ENCODE data around the gene GTF2A1.
"Not testable (repeated sequence)": the region's sequence is repeated elsewhere in the genome, so short reads cannot be mapped to it uniquely, and the experiment has no call there.

The GTF2A1 gene

DNA sequence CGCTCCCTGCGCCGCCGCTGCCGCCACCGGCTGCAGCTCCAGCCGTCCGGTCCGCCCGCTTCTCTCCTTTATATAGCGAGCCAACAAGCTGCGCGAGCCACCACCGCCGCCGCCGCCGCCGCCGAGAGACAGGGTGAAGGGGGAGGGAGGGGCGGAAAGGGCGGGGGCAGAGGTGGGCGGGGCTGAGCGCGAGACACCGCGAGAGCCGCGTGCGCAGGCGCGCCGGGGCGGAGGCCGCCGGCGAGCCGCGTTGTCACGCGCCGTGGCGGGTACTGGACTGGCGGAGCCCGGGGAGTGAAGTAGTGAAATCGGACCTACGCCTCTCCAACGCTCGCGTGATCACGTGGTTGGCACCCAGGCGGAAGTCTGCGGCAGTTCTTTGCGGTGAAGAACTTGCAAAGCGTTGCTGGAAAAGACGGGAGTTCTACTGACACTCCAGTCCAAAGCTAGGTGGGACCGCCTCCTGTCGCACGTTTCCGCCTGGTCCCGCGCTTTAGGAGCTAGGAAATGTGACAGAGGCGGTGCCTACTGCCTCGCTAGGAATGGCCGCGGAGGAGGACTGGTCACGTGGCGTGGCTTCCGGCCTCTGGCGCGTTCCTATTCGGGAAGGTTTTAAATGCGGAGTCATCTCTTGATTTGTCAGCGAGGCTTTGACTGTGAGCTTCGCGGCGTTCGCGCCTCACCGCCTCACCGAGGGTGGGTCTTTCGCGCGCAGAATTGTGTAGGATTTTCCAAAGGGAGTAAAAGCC, at the start of gene GTF2A1:
TSS of gene GTF2A1 (minus strand) at position 130 of the 749 bp plus-strand sequence. CDS start 441 bp downstream, outside the sequence.
- FAIRE-seq: peak; percentile 96
- peak; percentile 69 for DNase-seq (ENCODE audit: insufficient read length, low spot score)

DNA sequence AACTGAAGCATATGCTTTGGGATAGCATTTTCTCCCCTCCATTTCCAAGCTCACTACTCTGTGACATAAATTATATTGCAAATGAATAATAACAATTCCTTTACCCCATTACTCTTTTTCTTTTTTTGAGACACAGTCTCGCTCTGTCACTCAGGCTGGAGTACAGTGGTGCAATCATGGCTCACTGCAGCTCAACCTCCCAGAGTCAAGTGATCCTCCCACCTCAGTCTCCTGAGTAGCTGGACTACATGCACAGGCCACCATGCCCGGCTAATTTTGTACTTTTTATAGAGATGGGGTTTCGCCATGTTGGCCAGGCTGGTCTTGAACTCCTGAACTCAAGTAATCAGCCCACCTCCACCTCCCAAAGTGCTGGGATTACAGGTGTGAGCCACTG, 49.2 kb upstream of the GTF2A1 start:
- FAIRE-seq: no peak
- DNase-seq (ENCODE audit: insufficient read length, low spot score): no peak

DNA sequence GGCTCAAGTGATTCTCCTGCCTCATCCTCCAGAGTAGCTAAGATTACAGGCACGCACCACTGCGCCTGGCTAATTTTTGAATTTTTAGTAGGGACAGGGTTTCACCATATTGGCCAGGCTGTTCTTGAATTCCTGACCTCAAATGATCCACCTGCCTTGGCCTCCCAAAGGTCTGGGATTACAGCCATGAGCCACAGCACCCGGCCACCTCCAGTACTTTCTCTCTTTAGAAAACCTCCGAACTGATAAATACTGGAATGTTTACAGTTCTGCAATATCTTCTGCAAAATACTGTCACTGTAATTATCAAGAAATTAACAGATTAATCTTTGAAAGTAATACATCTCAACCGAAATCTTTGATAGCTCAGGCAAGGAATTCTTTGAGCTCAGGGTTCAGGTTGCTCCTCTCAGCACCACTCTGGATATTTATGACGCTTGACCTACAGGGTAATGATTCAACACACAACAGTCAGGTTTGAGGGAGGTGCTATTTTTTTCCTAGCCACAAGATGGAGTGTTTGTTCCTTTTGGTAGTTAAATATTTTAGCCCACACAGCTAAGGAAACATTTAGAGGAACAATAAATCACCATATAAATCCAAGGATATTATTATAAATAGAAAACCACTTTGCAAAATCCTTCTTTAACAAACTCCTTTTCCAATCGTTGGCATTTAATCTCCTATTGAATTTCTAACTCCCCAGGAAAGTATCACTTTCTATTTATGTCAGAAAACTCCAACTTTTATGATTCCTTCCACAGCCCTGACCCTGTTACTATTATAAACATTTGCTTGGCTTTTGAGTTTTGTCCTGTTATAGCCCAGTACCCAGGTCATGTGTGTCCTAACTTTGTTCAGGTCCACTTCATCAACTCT, 48.6 kb upstream of the GTF2A1 start:
- peak; percentile 73 for FAIRE-seq
- peak; percentile 40 for DNase-seq (ENCODE audit: insufficient read length, low spot score)

DNA sequence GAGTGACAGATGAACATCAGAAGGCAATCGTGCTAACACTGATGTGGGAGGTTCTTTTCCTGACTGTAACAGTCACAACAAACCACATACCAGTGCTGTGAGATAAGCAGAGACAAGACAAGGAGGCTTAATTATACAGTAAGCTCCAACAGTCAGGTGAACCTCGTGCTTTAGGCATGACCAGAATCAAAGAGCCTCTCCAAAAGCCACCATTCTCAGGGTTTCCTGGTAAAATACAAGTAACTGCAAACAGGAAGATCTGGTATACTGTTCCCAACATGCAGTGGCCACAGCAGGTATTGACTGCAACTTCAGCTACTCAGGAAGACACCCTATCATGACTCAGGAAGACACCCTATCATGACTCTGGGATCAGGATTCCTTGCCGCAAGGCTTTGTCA, 47.3 kb upstream of the GTF2A1 start:
- FAIRE-seq (no peak), DNase-seq (ENCODE audit: insufficient read length, low spot score) (no peak)

DNA sequence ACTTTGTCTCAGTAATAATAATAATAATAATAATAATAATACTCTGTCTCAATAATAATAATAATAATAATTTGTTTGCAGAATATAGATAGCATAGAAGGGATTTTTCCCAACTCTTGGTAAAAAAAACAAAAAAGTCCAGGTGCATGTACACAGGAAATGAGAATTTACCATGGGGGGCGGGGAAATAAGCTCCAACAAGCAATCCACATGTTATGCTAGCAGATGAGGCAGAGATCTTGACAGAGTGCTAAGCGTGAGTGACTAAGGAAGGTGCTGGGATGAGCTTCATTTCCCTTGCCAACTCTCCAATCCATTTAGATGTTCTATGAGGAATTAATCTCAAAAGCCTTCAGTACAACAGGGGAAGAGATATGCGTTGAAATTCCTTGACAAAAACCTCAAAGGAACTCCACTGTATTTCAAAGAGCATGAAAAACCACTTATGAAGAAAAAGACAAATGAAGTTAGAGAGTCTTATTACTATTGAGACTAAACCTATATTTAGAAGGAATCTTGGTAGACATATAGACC, 44.9 kb upstream of the GTF2A1 start:
- FAIRE-seq (no peak), DNase-seq (ENCODE audit: insufficient read length, low spot score) (no peak)

DNA sequence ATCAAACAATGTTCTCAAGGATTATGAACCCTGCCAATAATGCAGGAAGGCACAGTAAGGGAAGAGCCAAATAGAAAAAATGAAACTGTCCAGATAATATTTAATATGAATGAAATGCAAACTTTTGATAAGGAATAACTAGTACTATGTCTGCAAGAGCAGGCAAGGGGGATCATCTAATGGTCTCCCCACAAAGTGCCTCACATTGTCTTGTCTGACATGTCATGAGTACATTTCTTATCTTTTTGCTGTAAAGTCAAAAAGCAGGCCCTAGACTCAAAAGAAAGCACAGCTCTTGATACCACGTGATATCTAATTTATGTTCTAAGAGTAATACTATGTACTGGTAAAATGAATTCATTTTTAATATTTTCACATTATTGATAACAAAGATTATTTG, 43.9 kb upstream of the GTF2A1 start:
- no peak for DNase-seq (ENCODE audit: insufficient read length, low spot score)
- no peak for FAIRE-seq

DNA sequence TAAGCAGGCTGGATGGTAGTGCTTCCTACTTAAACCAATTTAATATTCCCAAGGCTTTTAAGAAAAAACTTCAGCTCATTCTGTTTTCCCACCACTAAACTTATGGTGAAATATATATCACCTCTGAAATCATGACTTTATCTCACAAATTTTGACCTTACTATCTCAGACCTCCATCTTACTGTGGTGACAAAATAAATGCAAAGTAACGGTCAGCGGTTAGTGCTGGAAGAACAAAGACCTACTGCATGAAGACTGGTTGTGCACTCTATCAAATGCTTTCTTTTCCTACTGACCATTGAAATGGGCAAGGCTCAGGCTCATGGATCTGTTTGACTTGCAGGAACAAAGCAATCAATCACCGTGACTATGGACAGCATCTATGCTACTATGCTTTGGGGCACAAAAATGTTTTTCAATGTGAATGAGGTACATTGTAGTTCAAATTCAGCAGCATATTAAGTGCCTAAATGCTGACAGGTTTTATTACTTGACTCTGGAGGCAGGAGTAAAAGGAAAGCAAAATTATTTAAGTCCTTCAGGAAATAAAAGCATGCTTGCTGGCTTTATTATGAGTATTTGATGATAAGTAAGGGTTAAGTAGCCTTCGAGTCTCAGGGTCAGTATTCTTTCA, 43.1 kb upstream of the GTF2A1 start:
- FAIRE-seq (no peak), DNase-seq (ENCODE audit: insufficient read length, low spot score) (no peak)

DNA sequence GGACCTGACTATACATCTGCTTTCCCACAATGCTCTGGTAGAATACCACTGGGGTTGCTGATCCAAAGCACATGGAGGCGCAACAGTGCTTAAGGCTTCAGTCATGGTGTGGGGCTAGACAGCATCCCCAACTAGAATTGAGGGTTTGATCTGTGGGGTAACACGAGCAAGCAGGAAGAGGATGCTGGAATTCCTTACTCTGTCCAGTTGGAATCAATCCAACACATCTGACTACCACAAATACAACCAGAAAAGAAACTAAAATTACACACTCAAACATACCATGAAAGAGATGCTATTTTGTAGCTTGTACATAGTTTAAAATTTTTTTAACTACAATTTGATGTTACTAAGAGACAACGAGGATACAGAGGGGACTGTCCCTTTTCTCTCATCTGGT, 40.4 kb upstream of the GTF2A1 start:
- DNase-seq (ENCODE audit: insufficient read length, low spot score): no peak
- no peak for FAIRE-seq

DNA sequence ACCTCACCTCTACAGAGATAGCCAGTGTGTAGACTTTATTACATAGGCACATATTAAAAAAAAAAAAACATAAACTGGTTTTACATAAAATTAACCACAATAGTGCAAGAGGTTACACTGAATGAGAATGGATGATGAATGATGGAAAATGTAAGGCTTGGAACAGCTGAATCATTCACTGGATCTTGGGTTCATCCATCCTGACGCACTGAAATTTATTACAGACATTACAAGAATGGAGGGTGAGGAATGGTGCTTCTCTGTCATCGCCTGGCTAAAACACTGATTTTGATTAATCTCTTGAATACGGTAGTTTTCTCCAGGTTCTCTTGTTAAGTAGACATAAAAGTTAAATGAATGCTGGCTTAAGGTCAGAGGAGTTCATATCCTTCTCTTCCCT, 40.0 kb upstream of the GTF2A1 start:
- FAIRE-seq (no peak), DNase-seq (ENCODE audit: insufficient read length, low spot score) (no peak)

DNA sequence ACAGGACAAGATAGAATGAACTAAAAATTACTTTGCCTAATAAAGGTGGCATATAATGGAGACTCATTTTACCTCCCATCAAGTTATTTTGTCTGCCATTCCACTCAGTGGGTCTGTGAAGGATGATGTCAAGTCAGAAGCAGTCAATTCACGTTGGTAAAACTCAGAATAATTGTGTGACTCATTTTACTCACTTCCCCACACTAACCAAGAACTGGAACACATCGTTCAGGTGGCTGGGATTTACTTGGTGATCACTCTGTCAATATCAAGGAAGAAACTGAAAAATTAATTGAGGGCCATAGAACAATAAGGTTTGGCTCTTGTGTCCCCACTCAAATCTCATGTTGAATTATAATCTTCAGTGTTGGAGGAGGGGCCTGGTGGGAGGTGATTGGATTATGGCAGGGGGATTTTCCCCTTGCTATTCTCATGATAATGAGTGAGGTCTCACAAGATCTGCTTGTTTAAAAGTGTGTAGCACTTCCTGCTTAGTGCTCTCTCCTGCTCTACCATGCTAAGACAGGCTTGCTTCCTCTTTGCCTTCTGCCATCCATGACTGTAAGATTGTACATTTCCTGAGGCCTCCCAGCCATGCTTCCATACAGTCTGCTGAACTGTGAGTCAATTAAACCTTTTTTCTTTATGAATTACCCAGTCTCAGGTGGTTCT, 35.7 kb upstream of the GTF2A1 start:
- DNase-seq (ENCODE audit: insufficient read length, low spot score): no peak
- FAIRE-seq: no peak

DNA sequence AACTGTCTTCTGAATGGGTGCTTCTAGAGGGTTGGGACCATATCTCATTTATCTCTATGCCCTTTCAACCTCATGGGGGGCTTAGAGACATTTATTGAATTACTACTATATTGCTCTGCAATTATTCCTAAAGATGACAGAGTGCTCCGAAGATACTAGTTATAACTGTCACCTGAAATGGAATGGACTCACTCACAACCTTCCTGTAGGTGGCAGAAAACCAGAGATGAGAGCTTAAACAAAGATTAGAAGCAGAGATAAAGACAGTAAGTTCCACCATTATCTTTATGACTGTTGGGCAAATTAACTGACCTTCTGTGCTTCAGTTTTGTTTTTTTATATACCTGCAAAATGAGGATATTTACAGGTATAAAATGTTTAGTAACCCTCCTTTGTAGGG, 31.5 kb upstream of the GTF2A1 start:
- DNase-seq (ENCODE audit: insufficient read length, low spot score) (no peak), FAIRE-seq (no peak)

DNA sequence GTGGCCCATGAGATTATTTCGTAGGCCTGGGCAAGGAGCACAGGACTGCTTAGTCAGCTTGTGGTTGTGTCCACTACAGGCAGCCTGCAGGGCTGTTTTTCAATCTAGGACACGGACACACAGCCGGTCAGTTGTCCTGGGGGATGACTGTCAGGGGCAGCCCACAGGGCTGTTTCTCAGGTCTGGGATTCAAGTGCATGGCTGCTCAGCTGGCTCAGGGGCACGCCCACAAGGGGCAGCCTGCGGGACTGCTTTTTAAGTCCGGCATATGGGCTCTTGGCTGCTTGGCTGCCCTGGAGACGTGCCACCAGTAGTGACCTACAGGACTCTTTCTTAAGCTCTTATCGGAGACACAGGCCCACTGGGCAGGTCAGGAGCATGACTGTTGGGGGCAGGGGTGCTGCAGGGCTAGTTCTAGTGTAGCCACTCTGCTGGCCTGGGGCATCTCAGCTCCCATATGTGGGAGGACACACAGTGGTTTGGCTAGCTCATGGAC, 26.6 kb upstream of the GTF2A1 start:
- no peak for DNase-seq (ENCODE audit: insufficient read length, low spot score)
- no peak for FAIRE-seq

DNA sequence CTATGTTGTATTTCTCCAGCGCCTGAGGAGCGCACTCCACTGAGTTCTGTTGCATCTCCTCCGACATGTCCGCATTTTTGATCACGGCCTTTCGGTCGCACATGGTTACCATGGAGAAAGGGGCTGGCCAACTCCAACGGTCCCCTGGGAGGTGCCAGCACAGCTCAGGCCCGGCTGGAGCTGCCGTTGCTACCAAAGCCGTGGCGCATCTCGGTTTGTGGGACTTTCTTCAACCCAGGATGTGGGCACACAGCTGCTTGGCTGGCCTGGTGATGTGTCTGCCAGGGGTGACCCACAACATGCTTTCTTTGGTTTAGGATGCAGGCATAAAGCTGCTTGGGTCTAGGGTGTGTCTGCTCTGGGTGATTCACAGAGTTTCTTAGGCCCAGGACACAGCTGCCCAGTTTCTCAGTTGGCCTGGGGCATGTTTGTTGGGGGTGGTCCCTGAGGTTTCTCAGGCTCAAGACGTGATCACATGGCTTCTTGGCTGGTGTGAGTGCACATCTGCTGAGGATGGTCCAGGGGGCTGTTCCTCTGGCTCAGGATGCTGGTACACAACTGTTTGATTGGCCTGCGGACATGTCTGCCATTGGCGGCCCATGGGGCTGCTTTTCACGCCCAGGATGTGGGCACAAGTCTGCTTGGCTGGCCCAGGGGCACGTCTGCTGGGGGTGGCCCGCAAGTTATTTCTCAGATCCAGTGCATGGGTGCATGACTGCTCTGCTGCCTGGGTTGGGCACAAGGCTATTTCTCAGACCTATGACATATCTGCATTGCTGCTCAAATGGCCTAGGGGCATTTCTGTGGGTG, 25.9 kb upstream of the GTF2A1 start:
- no peak for DNase-seq (ENCODE audit: insufficient read length, low spot score)
- no peak for FAIRE-seq

DNA sequence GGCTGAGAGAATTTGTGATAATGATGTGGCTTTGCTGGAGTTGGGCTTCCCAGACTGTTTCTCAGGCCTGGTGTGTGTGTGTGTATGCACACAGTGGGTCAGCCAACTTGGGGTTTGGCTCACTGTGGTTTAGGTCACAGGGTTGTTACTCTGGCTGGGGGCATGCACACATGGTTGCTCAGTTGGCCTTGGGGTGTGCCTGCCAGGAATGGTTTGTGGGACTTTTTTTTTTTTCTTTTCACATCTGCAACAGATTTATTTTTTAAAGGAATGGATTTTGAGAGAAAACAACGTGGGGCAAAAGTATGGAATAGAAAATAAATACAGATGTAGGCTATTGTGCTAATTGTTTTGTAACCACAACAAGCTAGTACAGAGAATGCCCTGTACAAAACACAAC, 25.0 kb upstream of the GTF2A1 start:
- DNase-seq (ENCODE audit: insufficient read length, low spot score) (no peak), FAIRE-seq (no peak)

DNA sequence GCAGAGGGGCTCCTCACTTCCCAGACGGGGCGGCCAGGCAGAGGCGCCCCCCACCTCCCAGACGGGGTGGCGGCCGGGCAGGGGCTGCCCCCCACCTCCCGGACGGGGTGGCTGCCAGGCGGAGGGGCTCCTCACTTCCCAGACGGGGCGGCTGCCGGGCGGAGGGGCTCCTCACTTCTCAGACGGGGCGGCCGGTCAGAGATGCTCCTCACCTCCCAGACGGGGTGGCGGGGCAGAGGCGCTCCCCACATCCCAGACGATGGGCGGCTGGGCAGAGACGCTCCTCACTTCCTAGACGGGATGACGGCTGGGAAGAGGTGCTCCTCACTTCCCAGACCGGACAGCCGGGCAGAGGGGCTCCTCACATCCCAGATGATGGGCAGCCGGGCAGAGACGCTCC, 23.7 kb upstream of the GTF2A1 start:
- DNase-seq (ENCODE audit: insufficient read length, low spot score): not testable (repeated sequence)

DNA sequence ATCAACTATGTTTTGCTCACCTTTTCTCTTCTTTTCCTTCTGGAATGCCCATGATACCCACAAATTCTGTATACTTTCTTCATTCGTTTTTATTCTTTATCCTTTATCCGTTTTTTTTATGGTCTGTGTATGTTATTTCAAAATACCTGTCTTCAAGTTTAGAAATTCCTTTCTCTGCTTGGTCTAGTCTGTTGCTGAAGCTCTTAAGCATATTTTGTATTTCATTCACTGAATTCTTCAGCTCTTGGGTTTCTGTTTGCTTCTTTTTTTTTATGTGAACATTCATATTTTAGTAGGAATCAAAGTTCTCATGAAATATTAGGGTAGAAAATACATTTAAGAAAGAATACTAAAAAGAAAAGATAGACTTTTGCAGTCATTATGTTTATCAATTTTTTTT, 22.7 kb upstream of the GTF2A1 start:
- no peak for DNase-seq (ENCODE audit: insufficient read length, low spot score)
- FAIRE-seq: no peak

More for the DNA sequence above, 23.7 kb upstream of the GTF2A1 start:
- FAIRE-seq: not testable (repeated sequence)

DNA sequence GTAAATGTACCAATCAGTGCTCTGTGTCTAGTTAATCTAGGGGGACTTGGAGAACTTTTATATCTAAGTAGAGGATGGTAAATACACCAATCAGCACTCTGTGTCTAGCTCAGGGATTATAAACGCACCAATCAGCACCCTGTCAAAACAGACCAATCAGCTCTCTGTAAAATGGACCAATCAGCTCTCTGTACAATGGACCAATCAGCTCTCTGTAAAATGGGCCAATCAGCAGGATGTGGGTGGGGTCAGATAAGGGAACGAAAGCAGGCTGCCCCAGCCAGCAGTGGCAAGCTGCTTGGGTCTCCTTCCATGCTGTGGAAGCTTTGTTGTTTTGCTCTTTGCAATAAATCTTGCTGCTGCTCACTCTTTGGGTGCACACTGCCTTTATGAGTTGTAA, 16.1 kb upstream of the GTF2A1 start:
- not testable (repeated sequence) for DNase-seq (ENCODE audit: insufficient read length, low spot score); FAIRE-seq

DNA sequence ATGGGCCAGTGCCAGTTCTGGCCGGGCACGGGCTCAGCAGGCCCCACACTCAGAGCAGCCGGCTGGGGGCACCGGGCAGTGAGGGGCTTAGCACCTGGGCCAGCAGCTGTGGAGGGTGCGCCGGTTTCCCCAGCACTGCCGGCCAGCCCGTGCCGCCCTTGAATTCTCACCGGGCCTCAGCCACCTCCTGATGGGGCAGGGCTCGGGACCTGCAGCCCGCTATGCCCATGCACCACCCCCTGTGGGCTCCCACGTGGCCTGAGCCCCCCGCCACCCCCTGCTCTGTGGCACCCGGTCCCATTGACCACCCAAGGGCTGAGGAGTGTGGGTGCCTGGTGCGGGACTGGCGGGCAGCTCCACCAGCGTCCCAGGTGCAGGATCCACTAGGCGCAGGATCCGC, 15.4 kb upstream of the GTF2A1 start:
- no peak for DNase-seq (ENCODE audit: insufficient read length, low spot score)
- FAIRE-seq: no peak

DNA sequence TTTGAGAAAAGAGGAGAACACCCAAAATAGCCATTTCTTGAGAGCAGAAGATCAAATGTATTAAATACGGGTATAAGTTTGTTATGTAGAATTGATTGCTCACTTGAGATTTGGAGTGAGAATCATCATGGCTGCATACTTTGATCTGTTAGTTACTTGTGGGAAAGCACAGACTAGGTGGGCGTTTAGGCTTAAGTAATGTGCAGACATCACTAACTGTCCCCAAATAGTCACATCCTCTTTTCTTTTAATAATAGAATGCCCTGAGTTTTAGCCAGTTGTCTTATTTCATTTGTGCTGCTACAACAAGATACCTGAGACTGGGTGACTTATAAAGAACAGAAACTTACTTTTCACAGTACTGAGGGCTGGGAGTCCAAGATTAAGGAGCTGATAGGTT, 14.3 kb upstream of the GTF2A1 start:
- DNase-seq (ENCODE audit: insufficient read length, low spot score) (no peak), FAIRE-seq (no peak)

DNA sequence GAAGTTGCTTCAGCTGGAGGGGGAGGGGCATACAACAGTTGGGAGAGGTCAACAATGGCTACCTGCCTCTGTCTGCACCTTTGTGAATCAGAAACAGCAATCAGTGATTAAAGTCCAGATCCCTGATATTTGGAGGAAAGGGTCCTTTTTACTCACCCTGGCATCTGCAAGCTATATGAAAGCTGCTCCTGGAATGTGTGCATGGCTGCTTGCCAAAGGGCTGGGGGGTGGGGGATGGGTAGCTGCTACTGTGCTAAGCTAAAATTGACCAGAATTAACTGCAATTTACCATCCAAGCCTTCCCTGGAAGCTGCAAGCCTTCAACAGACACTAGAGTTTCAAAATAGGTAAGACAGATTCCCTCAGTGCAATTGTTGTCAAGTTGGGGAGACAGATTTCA, 13.5 kb upstream of the GTF2A1 start:
- no peak for FAIRE-seq

More for the DNA sequence above, 13.5 kb upstream of the GTF2A1 start:
- DNase-seq (ENCODE audit: insufficient read length, low spot score): no peak
